GM18499 (cell line): ENCODE results near the gene WNT11.

Experiments
- ATAC-seq: cut with Tn5 transposase; IDR thresholded peaks from one replicate; pipeline ENCODE4 v1.9.1; 2021; ENCODE audit warnings: moderate number of reproducible peaks; ENCODE audit not compliant: insufficient read depth, unreplicated experiment

WNT11 gene

DNA sequence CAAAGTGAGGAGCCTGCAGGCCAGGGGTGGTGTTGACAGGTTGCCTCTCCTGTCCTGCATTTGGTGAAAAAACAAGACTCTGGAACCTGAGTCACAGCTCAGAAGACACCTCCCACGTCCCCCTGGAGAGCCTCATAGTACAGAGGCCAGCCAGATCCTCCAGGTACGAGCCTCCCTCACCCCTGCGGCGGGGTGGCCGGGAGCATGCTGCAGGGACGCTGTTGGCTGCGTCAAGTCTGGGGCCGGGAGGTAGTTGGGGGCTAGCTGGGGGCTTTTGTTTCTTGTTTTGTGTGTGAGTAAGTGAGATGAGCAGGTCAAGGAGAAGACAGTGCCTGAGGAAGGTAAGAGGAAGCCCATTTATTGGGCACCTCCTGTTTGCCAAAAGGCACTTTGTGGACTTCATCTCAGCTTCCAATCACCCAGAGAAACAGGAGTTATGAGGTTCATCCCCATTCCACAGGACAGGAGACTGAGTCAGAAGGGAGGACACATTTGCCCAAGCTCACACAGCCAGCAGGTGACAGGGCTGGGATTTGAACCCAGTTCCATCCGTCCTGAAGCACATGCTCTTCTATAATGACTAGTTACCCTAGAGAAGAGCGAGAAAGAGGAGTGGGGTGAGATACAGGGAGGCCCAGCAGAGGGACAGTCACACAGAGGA lies 18.3 kb upstream of the WNT11 start:
- no peak for ATAC-seq

GRCh38 chr11:76221365-76221764 lies 15.1 kb upstream of the WNT11 start:
- ATAC-seq, result no peak

DNA sequence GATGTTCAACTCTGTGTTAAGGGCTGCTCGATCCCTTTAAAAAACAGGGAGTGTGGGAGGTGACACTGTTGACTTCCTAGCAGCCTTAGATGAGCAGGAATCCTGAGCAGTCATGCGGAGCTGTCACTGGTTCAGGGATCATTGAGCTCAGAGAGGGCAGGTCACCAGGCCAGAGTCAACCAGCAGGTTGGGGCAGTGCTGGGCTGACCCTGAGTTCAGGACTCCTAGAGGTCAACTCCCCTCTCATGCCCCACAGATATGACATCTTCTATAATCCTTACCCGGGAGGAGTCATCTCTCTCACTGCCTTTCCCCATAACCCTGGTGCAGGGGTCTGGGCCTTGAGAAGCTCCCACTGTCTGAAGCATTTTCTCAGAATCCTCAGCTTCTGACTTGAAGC lies 12.9 kb upstream of the WNT11 start:
- no peak for ATAC-seq

GRCh38 chr11:76218449-76219178 lies 12.3 kb upstream of the WNT11 start:
- no peak for ATAC-seq

- ATAC-seq, result no peak
Observed at GRCh38 chr11:76217653-76218160, 11.4 kb upstream of the WNT11 start.

DNA sequence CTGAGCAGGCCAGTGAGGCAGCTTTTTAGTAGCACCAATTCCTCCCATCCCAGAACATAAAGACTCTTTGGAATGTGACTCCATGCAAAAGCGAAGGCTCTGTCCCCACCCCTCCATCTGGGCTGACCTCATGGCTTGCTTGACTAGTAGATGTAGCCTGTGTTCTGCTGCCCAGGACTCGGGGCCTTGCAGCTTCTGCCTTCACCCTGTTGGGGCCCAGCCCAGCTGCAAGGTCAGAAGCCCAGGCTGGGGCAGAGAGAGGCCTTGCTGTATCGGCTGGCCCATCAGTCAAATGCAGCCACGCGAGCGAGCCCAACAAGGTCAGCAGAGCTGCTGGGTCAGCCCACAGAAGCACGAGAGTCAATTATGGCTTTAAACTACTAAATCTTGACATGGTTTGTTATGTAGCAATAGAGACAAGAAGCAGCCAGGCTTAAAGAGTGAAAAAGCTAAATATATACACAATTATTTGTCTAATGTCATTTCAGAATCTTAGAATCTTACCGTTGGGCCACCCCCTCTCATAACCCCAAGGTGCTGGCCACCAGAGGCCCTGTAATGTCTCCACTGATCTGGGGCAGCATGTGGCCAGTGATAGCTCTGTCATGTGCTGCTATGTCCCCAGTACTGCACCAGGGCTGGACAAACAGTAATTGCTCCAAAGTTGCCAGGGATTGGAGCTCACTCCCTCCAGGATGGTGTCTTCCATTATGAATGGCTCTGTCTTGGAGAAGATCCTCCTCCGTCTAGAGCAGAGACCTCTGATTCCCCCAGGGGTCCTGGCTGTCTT lies 10.4 kb upstream of the WNT11 start:
- no peak for ATAC-seq

- no peak for ATAC-seq
Observed at GRCh38 chr11:76215941-76216340, 9.6 kb upstream of the WNT11 start.

GRCh38 chr11:76214968-76215548 lies 8.8 kb upstream of the WNT11 start:
- ATAC-seq, result no peak

DNA sequence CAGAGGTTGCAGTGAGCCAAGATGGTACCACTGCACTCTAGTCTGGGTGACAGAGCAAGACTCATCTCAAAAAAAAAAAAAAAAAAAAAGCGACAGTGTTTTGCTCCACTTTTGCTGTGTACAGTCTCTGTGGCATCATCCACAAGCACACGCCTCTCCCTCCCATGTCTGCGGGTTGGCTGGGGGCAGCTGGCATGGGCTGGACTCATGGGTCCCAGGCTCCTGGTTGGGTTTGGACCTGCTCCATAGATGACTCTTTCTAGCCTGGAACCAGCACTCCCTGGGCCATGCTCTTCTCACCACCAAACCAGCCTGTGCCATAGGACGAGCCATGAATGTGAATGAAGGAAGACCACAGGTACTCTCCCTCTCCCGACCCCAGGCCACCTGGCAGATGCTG lies 7.9 kb upstream of the WNT11 start:
- no peak for ATAC-seq

DNA sequence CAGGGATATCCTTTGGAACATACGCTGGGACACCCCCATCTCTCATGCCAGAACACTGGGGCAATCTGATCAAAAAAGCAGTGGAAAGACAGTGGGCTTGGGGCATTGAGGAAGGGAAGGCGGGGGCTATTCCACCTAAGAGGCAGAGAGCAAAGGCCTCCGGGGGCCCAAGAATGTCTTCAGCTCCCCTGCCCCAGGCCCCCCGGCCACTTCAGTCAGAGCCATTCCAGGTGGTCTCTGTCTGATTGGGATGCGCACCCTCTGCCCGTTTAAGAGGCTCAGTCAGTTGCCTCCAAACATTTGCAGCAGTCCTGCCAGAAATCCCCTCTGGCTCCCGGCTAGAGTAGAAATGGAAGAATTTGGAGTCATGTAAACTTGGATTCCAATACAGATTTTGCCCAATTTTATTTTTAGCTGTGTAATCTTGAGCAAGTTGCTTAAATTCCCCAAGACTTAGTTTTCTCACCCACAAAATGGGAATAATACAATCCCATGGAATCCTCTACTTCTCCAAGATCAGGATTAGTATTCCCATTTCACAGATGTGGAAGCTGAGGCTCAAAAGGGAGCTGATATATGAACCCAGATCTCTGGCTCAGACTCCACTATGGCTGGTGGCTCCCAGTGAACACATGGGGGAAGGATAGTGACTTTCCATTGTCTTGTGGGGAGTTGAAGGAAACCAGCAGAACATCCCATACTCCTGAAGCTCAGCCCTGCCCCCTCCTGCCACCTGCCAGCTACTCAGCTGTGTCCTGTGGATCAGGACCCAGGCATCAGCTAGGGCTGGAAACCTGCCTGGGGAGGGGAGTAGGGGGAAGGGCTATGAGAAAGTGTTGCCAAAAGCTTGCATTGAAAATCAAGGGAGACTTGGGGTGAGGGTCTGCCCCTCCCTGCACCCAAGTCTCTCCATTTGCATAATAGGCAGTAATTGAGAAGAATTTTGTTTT lies 6.1 kb upstream of the WNT11 start:
- no peak for ATAC-seq

- no peak for ATAC-seq
Observed at GRCh38 chr11:76210931-76211851, 4.9 kb upstream of the WNT11 start.

- no peak for ATAC-seq
Observed at GRCh38 chr11:76209973-76210930, 4.0 kb upstream of the WNT11 start.

- no peak for ATAC-seq
Observed at GRCh38 chr11:76209375-76209972, 3.2 kb upstream of the WNT11 start.

- ATAC-seq, result no peak
Observed at GRCh38 chr11:76208438-76209374, 2.4 kb upstream of the WNT11 start.

DNA sequence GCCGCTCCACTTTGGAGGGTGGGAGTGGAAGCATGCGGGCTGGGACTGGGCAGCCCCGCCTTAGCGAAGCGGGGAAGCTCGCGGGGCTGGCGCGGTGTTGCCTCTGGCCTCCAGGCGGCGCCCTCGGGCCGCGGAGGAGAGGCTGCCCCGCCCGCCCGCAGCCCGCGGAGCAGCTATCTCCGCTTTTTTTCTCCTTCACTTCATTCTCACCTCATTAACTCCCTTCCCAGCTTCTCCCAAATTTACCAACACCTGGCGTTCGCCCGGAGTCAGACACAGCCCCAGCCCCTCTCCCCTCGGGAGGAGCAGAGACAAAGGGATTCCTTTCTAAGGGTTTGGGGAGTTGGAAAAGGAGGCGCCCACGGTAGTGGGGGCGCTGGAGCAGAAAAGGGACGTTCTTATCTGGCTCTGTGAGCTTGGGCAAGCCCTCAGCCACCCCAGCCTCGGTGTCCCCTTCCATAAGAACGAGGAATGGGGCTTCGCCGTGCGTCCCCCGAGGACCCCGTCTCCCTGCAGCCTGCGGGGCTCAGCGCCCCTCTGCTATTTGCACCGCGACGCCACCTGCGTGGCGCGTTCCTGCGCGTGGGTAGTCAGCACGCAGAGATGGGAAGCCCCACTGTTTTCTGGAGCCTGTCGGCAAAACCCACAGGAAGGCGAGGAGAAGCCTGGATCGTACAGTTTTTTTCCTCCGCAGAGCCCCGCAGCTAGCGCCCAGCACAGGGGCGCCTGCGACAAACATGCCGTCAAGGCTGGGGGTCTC lies 1.5 kb upstream of the WNT11 start:
- ATAC-seq, result no peak

- no peak for ATAC-seq
Observed at GRCh38 chr11:76206077-76206326, 300 bp downstream of the WNT11 start.
